HepG2 (cell line): ENCODE measurements around the gene NR1H3.

ENCODE experiments used
- EZH2 ChIP-seq: conservative IDR thresholded peaks from 2 replicates; pipeline ENCODE4 v1.6.1; 2012; ENCODE audit warnings: mild to moderate bottlenecking, low read depth, low read length, moderate library complexity
- KLF16 ChIP-seq, 2 experiments: sonication (generic) in 1 of 2; formaldehyde crosslinking in 1 of 2; IDR thresholded peaks; 2 replicates each; pipeline versions ENCODE4 v1.6.1 to v1.8.0; 2016 to 2023; ENCODE audit warnings: missing genetic modification reagents in 2 of 2, missing compliant biosample characterization in 1 of 2
- MYNN ChIP-seq: sonication (generic); formaldehyde crosslinking; IDR thresholded peaks from 2 replicates; pipeline ENCODE4 v1.4.0; 2020; ENCODE audit warnings: mild to moderate bottlenecking, low read depth, missing genetic modification reagents
- POLR2AphosphoS2 ChIP-seq: IDR thresholded peaks from 2 replicates; pipeline ENCODE4 v1.6.1; 2011; ENCODE audit warnings: low read depth, low read length, improper control_type of control experiment
- ZFX ChIP-seq: sonication (generic); formaldehyde crosslinking; IDR thresholded peaks from 2 replicates; pipeline ENCODE4 v1.4.0; 2020; ENCODE audit warnings: mild to moderate bottlenecking, low read depth, missing genetic modification reagents, moderate library complexity

DNA sequence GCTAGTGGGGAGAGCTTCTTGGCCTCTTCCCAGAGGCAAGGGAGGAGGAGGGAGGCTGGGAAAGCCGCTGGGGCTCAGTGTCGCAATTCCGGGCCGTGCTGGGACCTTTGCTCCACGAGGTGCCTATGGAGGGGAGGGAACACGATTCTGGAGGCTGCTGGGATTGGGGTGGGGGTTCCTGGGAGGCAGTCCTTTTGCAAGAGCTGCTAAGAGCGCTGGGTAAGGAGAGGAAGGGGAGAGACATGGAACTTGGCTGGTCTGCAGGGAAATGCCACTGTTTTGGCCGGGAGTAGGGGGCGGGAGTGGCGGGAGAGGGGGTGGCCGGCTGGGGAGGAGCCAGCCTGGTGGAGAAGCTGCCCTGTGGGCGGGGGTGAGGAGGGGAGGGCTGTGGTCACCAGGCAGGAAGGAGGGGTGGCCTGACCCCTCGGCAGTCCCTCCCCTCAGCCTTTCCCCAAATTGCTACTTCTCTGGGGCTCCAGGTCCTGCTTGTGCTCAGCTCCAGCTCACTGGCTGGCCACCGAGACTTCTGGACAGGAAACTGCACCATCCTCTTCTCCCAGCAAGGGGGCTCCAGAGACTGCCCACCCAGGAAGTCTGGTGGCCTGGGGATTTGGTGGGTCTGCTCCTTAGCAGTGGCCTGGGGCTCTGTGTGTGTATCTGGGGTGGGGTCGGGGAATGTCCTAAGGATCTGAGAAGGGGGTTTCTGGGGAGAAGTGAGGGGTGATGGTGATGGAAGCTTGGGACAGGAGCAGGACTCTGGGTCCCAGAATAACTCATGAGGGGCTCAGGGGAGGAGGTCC lies at the start of gene NR1H3:
- TF ChIP-seq MYNN (CRISPR knock-in tag) (no peak), KLF16 (CRISPR knock-in tag; IDR thresholded peaks at IDR 0.05) (no peak; a peak in 1 of 4 replicates), POLR2AphosphoS2 (no peak), EZH2 (no peak), ZFX (CRISPR knock-in tag) (peak; percentile 82)
